CD4-positive, alpha-beta T cell treated with Interleukin-21 for 1 hour (primary cell): ENCODE results near the gene TAOK3.
"Not testable (repeated sequence)": the region's sequence is repeated elsewhere in the genome, so short reads cannot be mapped to it uniquely, and the experiment has no call there.

Experiments
- DNase-seq: peaks from one replicate; pipeline ENCODE4 v3.0.0-alpha.2; 2020

The TAOK3 gene

GRCh38 chr12:118288174-118288573 lies 84.5 kb downstream of the TAOK3 start:
- DNase-seq = no peak

DNA sequence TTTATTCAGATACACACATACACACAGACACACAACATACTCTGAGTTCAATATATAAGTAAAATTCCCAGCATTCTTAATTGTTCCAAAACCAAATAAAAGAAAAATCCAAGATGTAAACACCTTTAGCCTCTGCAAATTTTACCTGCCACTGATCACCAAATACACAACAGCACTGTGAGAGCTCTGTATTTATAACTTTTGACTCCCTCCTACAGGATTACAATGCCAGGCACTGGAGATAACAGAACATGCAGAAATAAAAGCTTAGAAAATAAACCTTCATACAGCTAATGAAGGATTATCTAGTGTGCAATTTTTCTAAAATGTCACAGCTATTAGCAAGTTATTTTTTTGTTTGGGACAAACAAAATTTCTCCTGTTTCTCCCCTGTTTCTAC lies 85.0 kb downstream of the TAOK3 start:
- DNase-seq = no peak

GRCh38 chr12:118282767-118283166 lies 89.9 kb downstream of the TAOK3 start:
- DNase-seq = no peak

DNA sequence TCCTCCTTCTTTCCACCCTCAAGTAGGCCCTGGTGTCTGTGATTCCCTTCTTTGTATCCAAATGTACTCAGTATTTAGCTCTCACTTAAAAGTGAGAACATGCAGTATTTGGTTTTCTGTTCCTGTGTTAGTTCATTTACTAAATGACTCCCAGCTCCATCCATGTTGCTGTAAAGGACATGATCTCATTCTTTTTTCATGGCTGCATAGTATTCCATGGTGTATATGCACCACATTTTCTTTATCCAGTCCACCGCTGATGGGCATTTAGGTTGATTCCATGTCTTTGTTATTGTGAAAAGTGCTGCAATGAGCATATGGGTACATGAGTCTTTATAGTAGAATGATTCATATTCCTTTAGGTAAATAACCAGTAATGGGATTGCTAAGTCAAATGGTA lies 94.4 kb downstream of the TAOK3 start:
- DNase-seq = not testable (repeated sequence)

DNA sequence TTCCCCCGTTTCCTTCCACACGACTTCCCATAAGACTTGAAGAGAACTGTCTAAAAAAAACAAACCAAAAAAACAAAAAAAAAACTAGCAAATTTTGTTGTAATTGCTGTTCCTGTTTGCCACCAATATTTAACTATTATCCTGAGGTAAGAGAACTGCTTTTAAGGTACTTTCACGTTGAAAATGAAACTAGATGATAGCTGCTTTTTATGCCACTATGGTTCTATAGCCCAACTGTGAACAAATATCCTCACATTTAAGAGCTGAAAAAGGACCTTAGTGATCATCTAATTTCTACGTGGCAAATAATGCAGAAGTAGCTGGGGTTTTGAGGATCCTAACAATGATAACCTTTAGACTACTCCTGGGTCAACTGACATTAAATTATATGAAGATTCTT lies 98.6 kb downstream of the TAOK3 start:
- DNase-seq = no peak

GRCh38 chr12:118271770-118272417 lies 100.8 kb downstream of the TAOK3 start:
- no peak for DNase-seq

- no peak for DNase-seq
Measured at GRCh38 chr12:118271183-118271582, 101.5 kb downstream of the TAOK3 start.

DNA sequence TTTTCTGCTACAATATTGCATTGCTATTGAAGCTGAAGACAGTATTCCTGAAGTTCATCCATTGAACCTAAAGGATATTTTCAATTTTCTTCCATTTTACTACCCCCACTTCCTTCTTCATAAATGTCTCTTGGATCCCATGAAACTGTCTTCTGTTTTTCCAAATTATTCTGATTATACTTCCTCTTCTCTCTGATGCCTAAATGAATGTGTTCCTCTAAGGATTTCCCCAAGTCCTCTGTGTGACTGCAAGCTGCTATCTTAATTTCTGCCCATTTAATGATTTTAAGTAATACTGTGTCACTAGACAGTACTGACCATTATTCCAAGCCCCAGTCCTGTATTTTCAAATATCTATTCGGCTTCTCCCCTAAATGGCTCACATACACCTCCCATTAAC lies 102.9 kb downstream of the TAOK3 start:
- no peak for DNase-seq

GRCh38 chr12:118259079-118259478 lies 113.6 kb downstream of the TAOK3 start:
- DNase-seq = no peak

GRCh38 chr12:118256352-118256751 lies 116.4 kb downstream of the TAOK3 start:
- DNase-seq = no peak

DNA sequence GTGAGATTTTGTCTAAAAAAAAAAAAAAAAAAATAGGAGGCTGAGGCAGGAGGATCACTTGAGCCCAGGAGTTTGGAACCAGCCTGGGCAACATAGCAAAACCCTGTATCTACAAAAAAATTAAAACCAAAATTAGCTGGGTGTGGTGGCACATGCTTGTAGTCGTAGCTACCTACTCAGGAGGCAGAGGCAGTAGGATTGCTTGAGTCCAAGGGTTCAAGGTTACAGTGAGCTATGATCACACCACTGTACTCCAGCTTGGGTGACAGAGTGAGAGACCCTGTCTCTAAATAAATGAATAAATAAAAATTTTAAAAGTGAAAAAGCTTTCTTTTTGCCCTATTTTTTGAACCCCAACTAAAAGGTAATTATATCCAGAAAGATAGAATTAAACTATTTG lies 123.2 kb downstream of the TAOK3 start:
- no peak for DNase-seq

DNA sequence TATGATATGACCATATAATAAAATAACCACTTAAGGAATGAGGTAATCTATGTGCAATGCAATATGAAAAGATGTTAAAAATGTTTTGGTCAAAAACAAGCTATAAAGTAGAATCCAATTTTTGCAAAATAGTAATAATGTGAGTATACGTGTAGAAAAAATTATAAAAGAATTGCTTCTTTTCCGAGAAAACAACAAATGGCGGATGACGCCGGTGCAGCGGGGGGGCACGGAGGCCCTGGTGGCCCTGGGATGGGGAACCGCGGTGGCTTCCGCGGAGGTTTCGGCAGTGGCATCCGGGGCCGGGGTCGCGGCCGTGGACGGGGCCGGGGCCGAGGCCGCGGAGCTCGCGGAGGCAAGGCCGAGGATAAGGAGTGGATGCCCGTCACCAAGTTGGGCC lies 126.8 kb downstream of the TAOK3 start:
- DNase-seq = not testable (repeated sequence)

GRCh38 chr12:118238888-118239287 lies 133.8 kb downstream of the TAOK3 start:
- no peak for DNase-seq

DNA sequence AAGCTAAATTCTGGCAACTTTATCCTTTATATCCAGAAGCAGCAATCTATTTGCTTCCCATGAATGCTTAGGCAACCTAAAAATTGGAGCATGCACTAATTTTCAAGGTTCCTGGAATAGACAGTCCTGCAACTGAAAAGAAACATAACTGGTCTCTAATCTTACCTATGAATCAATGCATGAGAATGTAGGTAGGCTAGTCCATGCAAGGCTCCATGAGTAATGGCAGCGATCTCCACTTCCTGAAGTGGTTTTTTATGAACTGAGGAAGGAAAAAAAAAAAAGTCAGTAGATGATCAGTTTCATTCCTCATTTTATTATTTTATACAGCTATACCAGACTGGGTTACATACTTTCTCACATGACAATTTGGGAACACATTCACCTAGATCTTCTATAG lies 134.8 kb downstream of the TAOK3 start:
- DNase-seq = no peak

- peak; percentile 1 for DNase-seq
Measured at GRCh38 chr12:118237052-118237665, 135.5 kb downstream of the TAOK3 start.

- no peak for DNase-seq
Measured at GRCh38 chr12:118220702-118221101, 152.0 kb downstream of the TAOK3 start.

DNA sequence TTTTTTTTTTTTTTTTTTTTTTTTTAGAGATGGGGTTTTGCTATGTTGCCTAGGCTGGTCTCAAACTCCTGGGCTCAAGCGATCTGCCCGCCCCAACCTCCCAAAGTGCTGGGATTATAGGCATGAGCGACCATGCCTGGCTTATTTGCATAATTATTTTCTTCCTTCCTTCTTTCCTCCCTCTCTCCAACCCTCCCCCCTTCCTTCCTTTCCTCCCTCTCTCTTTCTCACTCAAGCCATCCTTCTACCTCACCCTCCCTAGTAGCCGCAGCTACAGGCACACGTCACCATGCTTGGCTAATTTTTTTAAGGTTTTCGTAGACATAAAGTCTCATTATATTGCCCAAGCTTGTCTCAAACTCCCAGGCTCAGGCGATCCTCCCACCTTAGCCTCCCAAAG lies 152.9 kb downstream of the TAOK3 start:
- DNase-seq = no peak

- no peak for DNase-seq
Measured at GRCh38 chr12:118219106-118219505, 153.6 kb downstream of the TAOK3 start.

GRCh38 chr12:118213452-118213851 lies 159.3 kb downstream of the TAOK3 start:
- DNase-seq = no peak

DNA sequence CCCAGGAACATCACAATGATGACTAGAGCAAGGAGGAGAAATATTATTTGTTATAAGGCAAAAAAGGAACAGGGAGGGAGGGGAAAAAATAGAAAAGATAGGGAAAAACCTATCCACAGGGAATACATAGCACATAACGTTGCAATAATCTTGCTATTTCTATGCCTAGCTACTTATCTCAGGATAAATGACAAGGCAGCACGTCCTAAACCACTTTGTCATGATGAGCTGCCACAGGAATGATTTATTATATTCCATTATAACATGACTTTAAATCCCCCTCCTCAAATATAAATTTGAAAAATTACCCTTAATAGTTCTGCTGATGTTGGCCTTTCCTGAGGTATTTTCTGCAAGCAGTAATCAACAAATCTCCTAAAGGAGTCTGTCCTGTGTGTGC lies 160.1 kb downstream of the TAOK3 start:
- DNase-seq = no peak

DNA sequence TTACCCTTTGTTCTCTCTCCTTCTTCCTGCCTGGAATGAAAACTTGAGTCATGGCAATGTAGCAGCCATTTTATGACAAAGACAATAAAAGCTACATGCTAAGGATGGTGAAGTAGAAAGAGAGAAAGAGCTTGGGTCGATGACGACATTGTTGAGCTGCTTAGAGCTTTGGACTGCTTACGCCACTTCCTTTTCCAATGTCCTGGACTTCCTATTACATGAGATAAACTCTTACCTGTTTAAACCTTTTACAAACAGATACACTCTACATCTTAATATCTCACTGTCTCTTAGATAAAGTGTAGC lies 166.6 kb downstream of the TAOK3 start:
- no peak for DNase-seq

DNA sequence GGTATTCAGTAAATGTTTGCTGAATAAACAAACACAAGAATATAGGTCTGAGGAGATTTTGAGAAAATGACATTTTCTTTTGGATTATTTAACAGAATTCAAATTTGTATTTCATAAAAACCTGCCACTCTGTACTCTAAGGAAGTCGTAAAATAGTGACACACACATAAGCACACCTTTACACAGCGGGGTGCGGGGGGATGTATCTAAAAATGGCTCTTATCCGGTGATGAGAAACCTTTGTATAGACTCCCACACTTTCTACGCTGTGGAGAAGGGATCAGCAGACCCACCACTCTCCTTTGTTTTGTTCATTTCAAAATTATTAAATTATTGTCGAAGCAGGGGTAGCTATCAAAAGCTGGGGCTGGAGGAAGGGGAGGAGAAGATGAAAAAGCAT lies 178.7 kb downstream of the TAOK3 start:
- DNase-seq = no peak

GRCh38 chr12:118193477-118193876 lies 179.2 kb downstream of the TAOK3 start:
- no peak for DNase-seq

GRCh38 chr12:118190266-118190665 lies 182.4 kb downstream of the TAOK3 start:
- DNase-seq = no peak

GRCh38 chr12:118189741-118190191 lies 182.9 kb downstream of the TAOK3 start:
- DNase-seq = no peak
